ENCODE data around the gene L3MBTL2.

L3MBTL2 gene

DNA sequence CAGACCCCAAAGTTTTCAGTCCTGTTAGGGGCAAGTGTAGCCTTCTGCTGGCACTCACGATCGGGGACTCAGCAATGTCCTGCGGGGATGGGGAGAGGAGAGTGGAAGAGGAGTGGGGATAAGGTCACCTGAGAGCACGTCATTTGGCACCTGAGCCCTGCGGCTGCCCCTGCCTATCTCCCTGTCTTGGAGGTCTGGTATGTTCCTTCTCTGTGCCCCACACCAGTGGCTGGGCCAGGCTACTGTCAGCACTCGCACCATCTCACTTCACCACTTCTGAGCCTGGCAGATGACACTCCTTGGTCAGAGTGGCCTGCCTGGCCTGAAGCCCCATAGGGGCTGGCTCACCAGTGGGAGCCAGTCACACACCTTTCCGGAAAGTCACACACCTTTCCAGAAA, 55.8 kb downstream of the L3MBTL2 start:
- Histone ChIP-seq H3K27ac (ENCODE audit: low read depth, low read length) (no peak overlapping the region), H3K9me3 (ENCODE audit: low read length) (no peaks in the 10 kb centered on the region), H3K4me3 (ENCODE audit: low read depth in 1 of 2, low read length in 2 of 2) (no peak overlapping the region), H3K27me3 (ENCODE audit: control insufficient read depth in 1 of 2, insufficient read depth in 2 of 2, low read length in 2 of 2) (no peaks in the 10 kb centered on the region), H3K4me1 (ENCODE audit: insufficient read depth, low read length) (no peaks in the 10 kb centered on the region), H3K36me3 (ENCODE audit: insufficient read depth, low read length) (peaks cover 47% of the 10 kb centered on the region), H3K9ac (ENCODE audit: low read length) (no peak overlapping the region)

DNA sequence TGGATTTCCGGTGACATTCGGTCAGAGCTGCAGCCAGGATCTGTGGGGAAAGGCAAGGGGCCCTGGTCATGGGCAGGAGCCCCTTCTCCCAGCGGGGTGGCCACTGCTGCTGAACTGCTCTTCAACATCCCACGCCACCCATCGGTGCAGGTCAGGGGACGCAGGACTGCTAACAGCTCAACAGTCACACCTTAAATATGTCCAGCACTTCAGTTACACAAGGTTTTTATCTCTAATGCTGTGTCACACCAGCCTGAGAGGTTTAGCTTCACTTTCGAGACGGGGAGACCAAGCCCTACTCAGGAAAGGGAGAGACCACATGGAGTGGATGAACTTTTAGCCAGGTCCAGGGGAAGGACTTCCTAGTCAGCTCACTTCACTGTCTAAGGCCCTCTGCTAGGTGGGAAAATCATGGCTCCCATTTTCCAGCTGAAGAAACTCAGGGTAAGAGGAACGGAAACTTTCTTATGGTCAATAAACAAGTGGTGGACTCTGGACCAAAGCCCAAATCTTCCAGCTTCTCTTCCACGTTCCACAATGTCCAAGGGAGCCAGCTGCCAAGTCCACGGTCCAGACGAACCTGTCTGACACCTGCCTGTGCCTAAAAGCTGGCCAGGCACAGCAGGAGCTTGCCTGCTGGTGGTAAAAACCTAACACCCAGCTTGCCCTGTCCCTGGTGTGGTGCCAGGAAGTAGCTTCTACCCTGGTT, 56.6 kb downstream of the L3MBTL2 start:
- Histone ChIP-seq H3K27ac (ENCODE audit: low read depth, low read length) (no peak overlapping the region), H3K9me3 (ENCODE audit: low read length) (no peaks in the 10 kb centered on the region), H3K4me3 (ENCODE audit: low read depth in 1 of 2, low read length in 2 of 2) (no peak overlapping the region), H3K9ac (ENCODE audit: low read length) (no peak overlapping the region), H3K36me3 (ENCODE audit: insufficient read depth, low read length) (peaks cover 43% of the 10 kb centered on the region), H3K27me3 (ENCODE audit: control insufficient read depth in 1 of 2, insufficient read depth in 2 of 2, low read length in 2 of 2) (no peaks in the 10 kb centered on the region), H3K4me1 (ENCODE audit: insufficient read depth, low read length) (no peaks in the 10 kb centered on the region)

DNA sequence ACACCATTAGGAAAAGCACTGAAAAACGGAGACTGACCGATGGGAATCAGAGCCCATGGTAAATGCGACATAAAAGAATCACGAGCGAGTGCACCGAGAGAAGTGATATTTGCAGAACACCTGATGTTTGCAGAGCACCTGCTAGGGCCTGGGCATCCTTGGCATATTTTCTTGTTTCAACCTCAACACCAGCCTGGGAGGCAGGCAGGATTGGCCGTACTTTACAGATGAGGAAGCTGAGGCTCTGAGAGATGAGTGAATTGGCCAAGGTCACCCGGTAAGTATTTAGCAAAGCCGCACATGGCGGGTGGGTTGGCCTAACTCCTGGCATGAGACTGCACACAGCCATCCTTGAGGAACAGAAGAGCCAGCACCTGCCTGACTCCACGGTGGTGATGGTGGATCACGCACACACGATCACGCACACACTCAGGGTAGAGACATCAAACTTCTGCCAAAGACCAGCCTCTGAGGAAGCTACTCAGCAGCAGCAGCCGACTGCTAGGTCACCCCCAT, 57.2 kb downstream of the L3MBTL2 start:
- Histone ChIP-seq H3K4me1 (ENCODE audit: insufficient read depth, low read length) (no peaks in the 10 kb centered on the region), H3K4me3 (ENCODE audit: low read depth in 1 of 2, low read length in 2 of 2) (no peak overlapping the region), H3K9ac (ENCODE audit: low read length) (no peak overlapping the region), H3K36me3 (ENCODE audit: insufficient read depth, low read length) (peaks cover 46% of the 10 kb centered on the region), H3K9me3 (ENCODE audit: low read length) (no peaks in the 10 kb centered on the region), H3K27ac (ENCODE audit: low read depth, low read length) (no peak overlapping the region), H3K27me3 (ENCODE audit: control insufficient read depth in 1 of 2, insufficient read depth in 2 of 2, low read length in 2 of 2) (no peaks in the 10 kb centered on the region)

DNA sequence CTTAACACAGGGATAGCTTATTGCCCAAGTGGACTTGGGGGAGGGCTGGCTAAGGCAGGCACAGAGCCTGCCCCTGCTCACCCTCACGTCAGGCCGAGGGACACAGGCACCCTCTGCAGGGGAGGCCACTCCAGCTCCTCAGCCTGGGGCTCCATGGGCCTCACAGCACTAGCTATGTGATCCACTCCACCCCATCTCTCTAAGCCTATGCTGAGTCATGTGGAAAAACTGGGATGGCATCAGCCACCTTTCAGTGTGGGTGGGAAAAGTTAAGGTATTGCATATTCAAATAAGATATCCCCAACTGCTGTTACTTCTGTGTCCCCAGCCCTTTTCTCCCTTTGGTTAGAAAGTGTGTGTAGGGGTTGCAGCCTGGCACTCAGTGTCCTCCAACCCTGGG, 58.6 kb downstream of the L3MBTL2 start:
- Histone ChIP-seq H3K27ac (ENCODE audit: low read depth, low read length) (no peak overlapping the region), H3K4me1 (ENCODE audit: insufficient read depth, low read length) (no peaks in the 10 kb centered on the region), H3K4me3 (ENCODE audit: low read depth in 1 of 2, low read length in 2 of 2) (no peak overlapping the region), H3K9me3 (ENCODE audit: low read length) (no peaks in the 10 kb centered on the region), H3K27me3 (ENCODE audit: control insufficient read depth in 1 of 2, insufficient read depth in 2 of 2, low read length in 2 of 2) (no peaks in the 10 kb centered on the region), H3K36me3 (ENCODE audit: insufficient read depth, low read length) (peaks cover 59% of the 10 kb centered on the region), H3K9ac (ENCODE audit: low read length) (no peak overlapping the region)

DNA sequence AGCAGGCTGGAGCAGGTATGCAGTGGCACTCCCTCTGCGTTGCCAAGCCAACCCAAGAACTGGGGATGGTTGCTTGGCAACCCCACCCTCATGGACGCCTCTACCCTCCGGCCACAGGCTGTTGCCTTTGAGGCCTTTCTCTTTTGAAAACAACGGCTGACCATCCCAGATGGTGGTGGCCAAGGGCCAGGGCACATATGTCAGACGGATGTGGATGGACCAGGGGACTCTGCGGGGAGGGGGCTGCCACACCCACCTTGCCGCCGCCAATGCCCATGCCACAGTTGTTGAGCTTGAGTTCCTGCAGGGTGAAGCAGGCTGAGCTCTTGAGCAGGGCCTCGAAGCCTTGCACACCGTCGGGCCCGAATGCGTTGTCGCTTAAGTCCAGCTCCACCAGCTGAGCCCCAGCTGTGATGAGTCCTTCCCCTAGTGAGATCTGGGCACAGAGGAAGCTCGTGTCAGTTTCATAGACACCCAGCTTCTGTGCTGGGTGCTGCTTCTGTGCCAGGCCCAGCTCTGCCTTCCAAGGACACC, 59.4 kb downstream of the L3MBTL2 start:
- no peaks in the 10 kb centered on the region for H3K9me3 ChIP-seq (ENCODE audit: low read length)
- H3K27me3 ChIP-seq (ENCODE audit: control insufficient read depth in 1 of 2, insufficient read depth in 2 of 2, low read length in 2 of 2) = no peaks in the 10 kb centered on the region
- H3K9ac ChIP-seq (ENCODE audit: low read length) = no peak overlapping the region
- no peak overlapping the region for H3K27ac ChIP-seq (ENCODE audit: low read depth, low read length)
- H3K4me3 ChIP-seq (ENCODE audit: low read depth in 1 of 2, low read length in 2 of 2) = no peak overlapping the region
- no peaks in the 10 kb centered on the region for H3K4me1 ChIP-seq (ENCODE audit: insufficient read depth, low read length)
- peaks cover 59% of the 10 kb centered on the region for H3K36me3 ChIP-seq (ENCODE audit: insufficient read depth, low read length)

DNA sequence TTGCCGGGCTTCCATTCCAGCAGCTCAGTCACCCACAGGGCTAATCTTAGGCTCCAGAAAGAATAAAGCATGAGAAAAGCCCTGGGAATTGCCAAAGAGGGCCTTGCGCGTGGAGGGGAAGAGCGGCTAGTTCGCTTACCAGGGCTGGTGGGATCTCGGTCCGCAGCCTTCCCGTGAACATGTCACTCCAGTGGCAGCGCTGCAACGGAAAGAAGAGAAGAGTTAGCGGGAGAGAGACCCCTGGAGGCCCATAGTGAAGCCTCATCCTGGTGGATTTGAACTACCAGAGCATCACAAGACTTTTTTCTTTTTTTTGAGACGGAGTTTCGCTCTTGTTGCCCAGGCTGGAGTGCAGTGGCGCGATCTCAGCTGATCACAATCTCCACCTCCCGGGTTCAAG, 62.8 kb downstream of the L3MBTL2 start:
- Histone ChIP-seq H3K27me3 (ENCODE audit: control insufficient read depth in 1 of 2, insufficient read depth in 2 of 2, low read length in 2 of 2) (no peaks in the 10 kb centered on the region), H3K9ac (ENCODE audit: low read length) (no peak overlapping the region), H3K4me3 (ENCODE audit: low read depth in 1 of 2, low read length in 2 of 2) (no peak overlapping the region), H3K36me3 (ENCODE audit: insufficient read depth, low read length) (peaks cover 52% of the 10 kb centered on the region), H3K27ac (ENCODE audit: low read depth, low read length) (no peak overlapping the region), H3K4me1 (ENCODE audit: insufficient read depth, low read length) (no peaks in the 10 kb centered on the region), H3K9me3 (ENCODE audit: low read length) (no peaks in the 10 kb centered on the region)

DNA sequence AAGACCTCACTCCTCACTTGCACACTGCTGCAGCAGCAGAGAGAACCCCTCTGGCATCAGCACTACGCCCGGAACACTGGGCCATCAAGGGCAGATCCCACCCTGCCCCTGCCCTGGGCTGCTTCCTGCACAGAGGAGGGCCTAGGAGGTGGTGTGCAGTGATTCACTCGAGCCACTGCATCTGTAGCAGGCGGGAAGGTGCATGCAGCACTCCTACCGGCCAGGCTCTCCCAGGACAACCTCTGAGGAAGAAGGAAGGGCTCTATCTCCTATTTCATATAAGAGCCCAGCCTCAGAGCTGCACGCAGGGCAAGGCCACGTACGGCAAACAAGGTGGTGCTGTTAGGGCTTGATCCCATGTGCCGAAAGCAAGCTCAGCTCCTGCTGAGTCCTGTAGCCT, 66.7 kb downstream of the L3MBTL2 start:
- H3K9me3 ChIP-seq (ENCODE audit: low read length) = no peaks in the 10 kb centered on the region
- no peak overlapping the region for H3K4me3 ChIP-seq (ENCODE audit: low read depth in 1 of 2, low read length in 2 of 2)
- H3K4me1 ChIP-seq (ENCODE audit: insufficient read depth, low read length) = no peaks in the 10 kb centered on the region
- H3K36me3 ChIP-seq (ENCODE audit: insufficient read depth, low read length) = peaks cover 58% of the 10 kb centered on the region
- H3K9ac ChIP-seq (ENCODE audit: low read length) = no peak overlapping the region
- H3K27me3 ChIP-seq (ENCODE audit: control insufficient read depth in 1 of 2, insufficient read depth in 2 of 2, low read length in 2 of 2) = no peaks in the 10 kb centered on the region
- no peak overlapping the region for H3K27ac ChIP-seq (ENCODE audit: low read depth, low read length)

DNA sequence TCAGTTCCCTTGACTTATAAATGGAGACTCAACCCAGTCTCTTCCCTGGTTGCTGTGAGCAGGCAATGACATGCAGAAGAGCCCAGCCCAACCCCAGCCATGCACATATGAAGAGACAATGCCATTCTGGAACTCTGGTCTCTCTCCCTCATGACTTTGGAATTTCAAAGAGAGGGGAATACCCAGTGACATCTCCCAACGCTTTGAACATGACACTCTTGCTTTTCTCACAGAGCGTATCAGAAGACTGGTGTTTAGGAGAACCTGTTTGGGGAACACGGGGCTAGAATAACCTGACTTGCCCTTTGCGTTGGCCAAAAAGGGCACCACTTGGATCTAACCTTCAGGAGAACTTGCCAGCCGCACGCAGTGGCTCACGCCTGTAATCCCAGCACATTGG, 68.0 kb downstream of the L3MBTL2 start:
- Histone ChIP-seq H3K36me3 (ENCODE audit: insufficient read depth, low read length) (peaks cover 52% of the 10 kb centered on the region), H3K4me3 (ENCODE audit: low read depth in 1 of 2, low read length in 2 of 2) (no peak overlapping the region), H3K9me3 (ENCODE audit: low read length) (no peaks in the 10 kb centered on the region), H3K27me3 (ENCODE audit: control insufficient read depth in 1 of 2, insufficient read depth in 2 of 2, low read length in 2 of 2) (no peaks in the 10 kb centered on the region), H3K4me1 (ENCODE audit: insufficient read depth, low read length) (no peaks in the 10 kb centered on the region), H3K27ac (ENCODE audit: low read depth, low read length) (no peak overlapping the region), H3K9ac (ENCODE audit: low read length) (no peak overlapping the region)

DNA sequence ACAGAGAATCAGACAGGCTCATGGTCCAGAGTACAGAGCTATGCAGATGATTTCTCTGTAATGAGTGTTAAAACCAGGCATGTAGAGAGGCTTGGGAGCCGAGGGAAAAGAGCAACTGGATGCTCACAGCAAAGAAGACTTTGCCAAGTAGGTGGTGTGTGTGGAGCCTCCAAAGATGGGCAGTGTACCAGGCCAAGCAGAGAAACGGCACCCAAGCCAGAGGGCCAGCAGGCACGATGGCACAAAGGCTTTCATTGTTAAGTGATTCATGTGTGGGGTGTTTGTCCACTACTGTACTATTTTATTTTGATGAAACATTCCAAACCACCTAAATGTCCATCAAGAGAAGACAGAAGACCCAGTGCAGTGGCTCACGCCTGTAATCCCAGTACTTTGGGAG, 69.7 kb downstream of the L3MBTL2 start:
- Histone ChIP-seq H3K27me3 (ENCODE audit: control insufficient read depth in 1 of 2, insufficient read depth in 2 of 2, low read length in 2 of 2) (no peaks in the 10 kb centered on the region), H3K4me3 (ENCODE audit: low read depth in 1 of 2, low read length in 2 of 2) (no peak overlapping the region), H3K9me3 (ENCODE audit: low read length) (no peaks in the 10 kb centered on the region), H3K36me3 (ENCODE audit: insufficient read depth, low read length) (peaks cover 47% of the 10 kb centered on the region), H3K9ac (ENCODE audit: low read length) (no peak overlapping the region), H3K4me1 (ENCODE audit: insufficient read depth, low read length) (no peaks in the 10 kb centered on the region), H3K27ac (ENCODE audit: low read depth, low read length) (no peak overlapping the region)

DNA sequence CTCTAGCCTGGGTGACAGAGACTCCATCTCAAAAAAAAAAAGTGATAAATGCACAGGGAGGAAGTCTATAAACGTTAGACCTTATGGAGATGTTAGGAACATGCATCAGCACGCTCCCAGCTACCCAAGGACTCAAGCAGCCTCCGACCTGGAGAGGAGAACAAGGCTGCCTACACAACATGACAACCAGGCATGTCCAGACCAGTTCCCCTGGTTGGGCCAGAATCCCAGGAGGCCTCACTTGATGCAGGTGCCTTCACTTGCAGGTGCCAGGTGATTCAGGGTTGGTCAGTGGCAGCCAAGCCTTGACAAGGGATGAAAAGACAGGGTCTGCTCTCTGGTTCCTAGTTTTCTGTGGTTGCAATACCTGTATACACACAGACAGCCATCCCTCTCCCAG, 75.0 kb downstream of the L3MBTL2 start:
- peaks cover 39% of the 10 kb centered on the region for H3K36me3 ChIP-seq (ENCODE audit: insufficient read depth, low read length)
- no peaks in the 10 kb centered on the region for H3K9me3 ChIP-seq (ENCODE audit: low read length)
- no peak overlapping the region for H3K9ac ChIP-seq (ENCODE audit: low read length)
- no peak overlapping the region for H3K27ac ChIP-seq (ENCODE audit: low read depth, low read length)
- H3K4me3 ChIP-seq (ENCODE audit: low read depth in 1 of 2, low read length in 2 of 2) = no peak overlapping the region
- peaks cover 6% of the 10 kb centered on the region for H3K4me1 ChIP-seq (ENCODE audit: insufficient read depth, low read length)
- H3K27me3 ChIP-seq (ENCODE audit: control insufficient read depth in 1 of 2, insufficient read depth in 2 of 2, low read length in 2 of 2) = no peaks in the 10 kb centered on the region

DNA sequence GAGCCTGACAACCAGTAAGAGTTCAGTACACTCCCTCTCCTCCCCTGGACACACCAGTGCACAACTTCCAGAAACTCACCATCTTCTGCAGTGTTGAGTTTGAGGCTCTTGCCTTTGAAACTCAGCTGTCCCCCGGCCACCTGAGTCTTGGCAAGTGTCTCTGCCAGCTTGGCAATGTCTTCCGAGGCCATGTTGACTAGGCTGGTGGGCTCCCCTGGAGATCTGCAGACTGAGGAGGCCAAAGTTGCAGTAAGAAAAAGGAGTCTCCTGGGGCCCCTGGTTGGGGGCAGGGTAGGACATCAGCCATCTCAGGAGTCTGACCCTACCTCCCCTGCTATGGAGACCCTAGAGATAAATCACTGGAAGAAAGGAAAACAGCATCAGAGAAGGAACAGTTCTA, 75.7 kb downstream of the L3MBTL2 start:
- Histone ChIP-seq H3K27me3 (ENCODE audit: control insufficient read depth in 1 of 2, insufficient read depth in 2 of 2, low read length in 2 of 2) (no peaks in the 10 kb centered on the region), H3K9me3 (ENCODE audit: low read length) (no peaks in the 10 kb centered on the region), H3K9ac (ENCODE audit: low read length) (no peak overlapping the region), H3K36me3 (ENCODE audit: insufficient read depth, low read length) (peaks cover 34% of the 10 kb centered on the region), H3K27ac (ENCODE audit: low read depth, low read length) (no peak overlapping the region), H3K4me3 (ENCODE audit: low read depth in 1 of 2, low read length in 2 of 2) (no peak overlapping the region), H3K4me1 (ENCODE audit: insufficient read depth, low read length) (peaks cover 9% of the 10 kb centered on the region)
